Calu3 (cell line): Measurements from ENCODE around the gene WDFY4. TPM values are rescaled to one million over a fixed set of nuclear protein-coding genes. Genes with fewer than 3 reads are reported as not detected.

Experiments
- BruUV-seq: library from RNA; stranded (reverse); fragments of 400-500 nt; replicated peaks from 2 replicates; lab custom pipeline; 2021; lab: Mats Ljungman, UMichigan
- CTCF ChIA-PET: fragments of 300-600 bp; sonication (Branson Sonifier 250); formaldehyde crosslinking; loops from one replicate; lab custom pipeline; 2022; ENCODE audit warnings: antibody characterized with exemption; lab: Charles Lee
- DNase-seq: peaks from one replicate; pipeline ENCODE4 v3.0.0; 2022
- H3K27ac Mint-ChIP-seq: one replicate; pipeline ENCODE4 v1.8.0; 2022; ENCODE audit warnings: mixed read lengths; ENCODE audit not compliant: unreplicated experiment
- H3K27me3 Mint-ChIP-seq: one replicate; pipeline ENCODE4 v1.8.0; 2022; ENCODE audit warnings: mixed read lengths; ENCODE audit not compliant: unreplicated experiment
- H3K36me3 Mint-ChIP-seq: one replicate; pipeline ENCODE4 v1.8.0; 2022; ENCODE audit warnings: mild to moderate bottlenecking, moderate library complexity, mixed read lengths; ENCODE audit not compliant: insufficient read depth, unreplicated experiment
- H3K4me1 Mint-ChIP-seq: one replicate; pipeline ENCODE4 v1.8.0; 2022; ENCODE audit warnings: mild to moderate bottlenecking, low read depth, mixed read lengths; ENCODE audit not compliant: unreplicated experiment
- H3K4me3 Mint-ChIP-seq: one replicate; pipeline ENCODE4 v1.8.0; 2022; ENCODE audit warnings: mild to moderate bottlenecking, low read depth, moderate library complexity, mixed read lengths; ENCODE audit not compliant: unreplicated experiment
- H3K9me3 Mint-ChIP-seq: one replicate; pipeline ENCODE4 v1.8.0; 2022; ENCODE audit warnings: low read depth, mixed read lengths; ENCODE audit not compliant: unreplicated experiment
- CTCF ChIP-seq: fragments of 200-600 bp; IDR thresholded peaks from one replicate; pipeline ENCODE4 v1.8.0; 2022; ENCODE audit warnings: antibody characterized with exemption; ENCODE audit not compliant: unreplicated experiment
- intact Hi-C: fragments of 100-400 bp; cut with micrococcal nuclease; formaldehyde crosslinking; loops from one replicate; pipeline ENCODE4 v1.10.0; 2022; ENCODE audit not compliant: unreplicated experiment
- total RNA-seq: library from RNA; stranded (reverse); gene quantifications from 2 replicates; pipeline ENCODE4 v1.2.3, GENCODE V29; 2022

The WDFY4 gene
- total RNA-seq, 1 experiment from 2014 or later: not detected

GRCh38 chr10:48993627-48994026, 309.0 kb downstream of the WDFY4 start:
- Mint-ChIP-seq H3K27ac (no peak overlapping the region), H3K4me3 (no peak overlapping the region), H3K27me3 (peaks cover 43% of the 10 kb centered on the region), H3K9me3 (no peaks in the 10 kb centered on the region), H3K4me1 (no peaks in the 10 kb centered on the region), H3K36me3 (no peaks in the 10 kb centered on the region)
- BruUV-seq: no TSS peak
- CTCF ChIA-PET: no interaction called here
- no peak for DNase-seq
- TF ChIP-seq CTCF: no peak
- intact Hi-C loops: no loop called here

GRCh38 chr10:48996329-48996728, 311.7 kb downstream of the WDFY4 start:
- no peak for DNase-seq
- Mint-ChIP-seq H3K4me1 (no peaks in the 10 kb centered on the region), H3K27me3 (peaks cover 42% of the 10 kb centered on the region), H3K27ac (no peak overlapping the region), H3K4me3 (no peak overlapping the region), H3K9me3 (no peaks in the 10 kb centered on the region), H3K36me3 (no peaks in the 10 kb centered on the region)
- no peak for TF ChIP-seq CTCF
- CTCF ChIA-PET: no interaction called here
- intact Hi-C loops: no loop called here
- no TSS peak for BruUV-seq

DNA sequence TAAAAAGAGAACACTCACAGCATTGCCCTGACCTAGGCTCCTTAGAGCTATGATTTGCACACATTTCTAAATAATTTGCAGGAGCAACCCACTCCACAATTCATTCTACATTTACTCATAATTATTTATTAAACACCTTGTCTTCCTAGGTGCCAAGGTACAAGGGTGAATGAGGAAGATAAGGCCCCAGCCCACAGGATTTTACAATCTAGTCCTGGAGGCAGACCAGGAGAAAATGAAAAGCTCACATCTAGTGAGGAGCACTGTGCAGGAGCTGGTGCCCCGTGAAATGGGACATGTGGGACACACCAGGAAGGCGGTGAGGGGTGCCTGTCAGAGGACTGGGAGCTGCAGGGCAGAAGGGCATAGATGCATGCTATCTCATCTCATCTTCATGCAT, 314.7 kb downstream of the WDFY4 start:
- intact Hi-C loops: no loop called here
- CTCF ChIA-PET: interaction anchor here (0.5 to 0.9 kb wide), 2 partner anchors 42 to 1425 kb away, joined by 3 to 9 read pairs; no protein-coding TSS in a partner anchor
- TF ChIP-seq CTCF: no peak
- Mint-ChIP-seq H3K4me1 (no peaks in the 10 kb centered on the region), H3K27me3 (peaks cover 48% of the 10 kb centered on the region), H3K9me3 (no peaks in the 10 kb centered on the region), H3K4me3 (no peak overlapping the region), H3K36me3 (no peaks in the 10 kb centered on the region), H3K27ac (no peak overlapping the region)
- DNase-seq: no peak
- BruUV-seq: no TSS peak

GRCh38 chr10:49000437-49001398, 316.0 kb downstream of the WDFY4 start:
- no peak for DNase-seq
- TF ChIP-seq CTCF: no peak
- H3K27ac Mint-ChIP-seq: no peak overlapping the region
- no TSS peak for BruUV-seq
- CTCF ChIA-PET: no interaction called here
- intact Hi-C loops: no loop called here
- H3K27me3 Mint-ChIP-seq: peaks cover 37% of the 10 kb centered on the region
- no peak overlapping the region for H3K4me3 Mint-ChIP-seq
- H3K4me1 Mint-ChIP-seq: no peaks in the 10 kb centered on the region
- H3K36me3 Mint-ChIP-seq: no peaks in the 10 kb centered on the region
- H3K9me3 Mint-ChIP-seq: no peaks in the 10 kb centered on the region
